AG04450 (cell line): ENCODE data around the gene MTCH1. TPM values are rescaled to one million over a fixed set of nuclear protein-coding genes. Genes with fewer than 3 reads are reported as not detected.
"Not testable (repeated sequence)": the region's sequence is repeated elsewhere in the genome, so short reads cannot be mapped to it uniquely, and the experiment has no call there.

ENCODE experiments used
- CTCF ChIA-PET: fragments of 300-600, 350-600 bp; formaldehyde crosslinking; extraction: SDS; loops from one replicate; lab custom pipeline; 2022; ENCODE audit warnings: antibody characterized with exemption, inconsistent platforms; lab: Charles Lee
- POLR2A ChIA-PET: fragments of 350-600 bp; formaldehyde crosslinking; extraction: SDS; loops from one replicate; lab custom pipeline; 2021; ENCODE audit warnings: antibody characterized with exemption, inconsistent platforms; lab: Yijun Ruan, JAX
- DNase-seq: peaks from one replicate; pipeline ENCODE4 v3.0.0-alpha.2; 2011; ENCODE audit warnings: low read depth, low spot score
- H3K27ac ChIP-seq: one replicate; pipeline ENCODE4 v1.5.1; 2012; ENCODE audit warnings: low read depth, low read length, control low read depth
- H3K27me3 ChIP-seq: one replicate; pipeline ENCODE4 v1.6.0; 2012; ENCODE audit warnings: low read length; ENCODE audit not compliant: control insufficient read depth, insufficient read depth
- H3K4me3 ChIP-seq: 2 replicates; pipeline ENCODE4 v1.5.1; 2011; ENCODE audit warnings: mild to moderate bottlenecking, low read depth, low read length, control low read depth
- H3K9me3 ChIP-seq: 2 replicates; pipeline ENCODE4 v1.5.1; 2012; ENCODE audit warnings: low read length; ENCODE audit not compliant: control insufficient read depth, insufficient read depth
- CTCF ChIP-seq: IDR thresholded peaks from 2 replicates; pipeline ENCODE4 v1.5.1; 2011; ENCODE audit warnings: low read depth, low read length, control low read depth, inconsistent platforms
- polyA plus RNA-seq: library from polyadenylated mRNA; depleted of rRNA; stranded (reverse); fragments of >200 nt; gene quantifications from 2 replicates; pipeline ENCODE4 v1.2.3, GENCODE V29; 2011

MTCH1 gene
- polyA plus RNA-seq, 1 experiment = 149 TPM

- POLR2A ChIA-PET = interaction anchor here (0.5 kb wide), 1 partner anchor 10 kb away, joined by 3 read pairs; no protein-coding TSS in a partner anchor
- no peaks in the 10 kb centered on the region for H3K9me3 ChIP-seq
- no peak overlapping the region for H3K4me3 ChIP-seq
- CTCF ChIA-PET = interaction anchor here (1.0 kb wide), 1 partner anchor 20 kb away, joined by 3 read pairs; no protein-coding TSS in a partner anchor
- DNase-seq = no peak
- TF ChIP-seq CTCF = no peak
- peaks cover 36% of the 10 kb centered on the region for H3K27me3 ChIP-seq
- no peak overlapping the region for H3K27ac ChIP-seq
These were observed 12.1 kb upstream of the MTCH1 start for GRCh38 chr6:36997811-36998722.

- POLR2A ChIA-PET, H3K27me3 ChIP-seq, H3K4me3 ChIP-seq, H3K27ac ChIP-seq, H3K9me3 ChIP-seq, CTCF ChIA-PET, DNase-seq: not testable (repeated sequence)
These were observed 4.4 kb upstream of the MTCH1 start for GRCh38 chr6:36990401-36990800.

GRCh38 chr6:36989264-36989663, 3.3 kb upstream of the MTCH1 start:
- TF ChIP-seq CTCF = no peak
- no peak overlapping the region for H3K4me3 ChIP-seq
- H3K27ac ChIP-seq = no peak overlapping the region
- no peak for DNase-seq
- POLR2A ChIA-PET = no interaction called here
- CTCF ChIA-PET = interaction anchor here (0.8 to 1.9 kb wide), 3 partner anchors 29 to 230 kb away, joined by 3 to 8 read pairs (median 4); no protein-coding TSS in a partner anchor
- H3K27me3 ChIP-seq = peaks cover 4% of the 10 kb centered on the region
- H3K9me3 ChIP-seq = no peaks in the 10 kb centered on the region

GRCh38 chr6:36986704-36987047, 680 bp upstream of the MTCH1 start:
- H3K27ac ChIP-seq = peak overlapping the region; percentile 69
- no peak for TF ChIP-seq CTCF
- DNase-seq = no peak
- ChIA-PET CTCF (interaction anchor here (1.5 to 2.3 kb wide), 2 partner anchors 31 to 101 kb away, joined by 5 to 11 read pairs; no protein-coding TSS in a partner anchor), POLR2A (interaction anchor here (0.7 to 1.5 kb wide), 14 partner anchors 8 to 221 kb away, joined by 3 to 14 read pairs (median 4); partner anchors contain the start of gene PPIL1)
- no peaks in the 10 kb centered on the region for H3K9me3 ChIP-seq
- H3K27me3 ChIP-seq = peaks cover 4% of the 10 kb centered on the region
- peak overlapping the region; percentile 93 for H3K4me3 ChIP-seq

- Histone ChIP-seq H3K4me3 (peak overlapping the region; percentile 93), H3K27me3 (no peaks in the 10 kb centered on the region), H3K9me3 (no peaks in the 10 kb centered on the region; the same call in 1 of the 2 replicates), H3K27ac (peak overlapping the region; percentile 57)
- ChIA-PET POLR2A (interaction anchor here (0.5 to 1.5 kb wide), 14 partner anchors 9 to 369 kb away, joined by 3 to 14 read pairs (median 3); partner anchors contain the start of genes C6orf89 and PPIL1), CTCF (interaction anchor here (0.5 to 2.3 kb wide), 3 partner anchors 32 to 100 kb away, joined by 3 to 11 read pairs (median 5); no protein-coding TSS in a partner anchor)
- no peak for TF ChIP-seq CTCF
- DNase-seq = no peak
These were observed 584 bp downstream of the MTCH1 start for GRCh38 chr6:36985417-36985807.
